HL-60 (cell line): ENCODE results near the gene NRARP.

Source experiments
- DNase-seq, 2 experiments: peaks; one replicate each; pipeline ENCODE4 v3.0.0-alpha.2; 2010 to 2020; ENCODE audit warnings: low read depth in 1 of 2, low spot score in 1 of 2
- H3K27ac ChIP-seq: fragments of 250-450 bp; sonication (Bioruptor Pico); replicated peaks from 2 replicates; pipeline ENCODE4 v1.5.1; 2020; ENCODE audit warnings: mild to moderate bottlenecking, moderate library complexity
- H3K27me3 ChIP-seq: fragments of 250-450 bp; sonication (Bioruptor Pico); 2 replicates; pipeline ENCODE4 v1.5.1; 2021; ENCODE audit warnings: mild to moderate bottlenecking, moderate library complexity; ENCODE audit not compliant: insufficient read depth, poor library complexity, severe bottlenecking
- H3K4me3 ChIP-seq: replicated peaks from 2 replicates; pipeline ENCODE4 v1.5.1; 2011; ENCODE audit warnings: mild to moderate bottlenecking, control low read depth, low read length; ENCODE audit not compliant: insufficient read depth
- GABPA ChIP-seq: IDR thresholded peaks from 2 replicates; pipeline ENCODE4 v1.6.1; 2012; ENCODE audit warnings: low read depth
- POLR2AphosphoS5 ChIP-seq: IDR thresholded peaks from 2 replicates; pipeline ENCODE4 v1.6.1; 2012; ENCODE audit warnings: low read depth
- SPI1 ChIP-seq: IDR thresholded peaks from 2 replicates; pipeline ENCODE4 v1.6.1; 2012; ENCODE audit warnings: low read depth, mild to moderate bottlenecking, borderline replicate concordance
- TF ChIP-seq, protein P1 (sequence below): IDR thresholded peaks from one replicate; pipeline ENCODE4 v1.5.1; 2011; ENCODE audit warnings: low read length, control low read depth, inconsistent platforms; ENCODE audit not compliant: insufficient read depth
- TF ChIP-seq, protein P2 (sequence below): IDR thresholded peaks from 2 replicates; pipeline ENCODE4 v1.6.1; 2012; ENCODE audit warnings: low read depth; ENCODE audit not compliant: insufficient replicate concordance

Gene NRARP

DNA sequence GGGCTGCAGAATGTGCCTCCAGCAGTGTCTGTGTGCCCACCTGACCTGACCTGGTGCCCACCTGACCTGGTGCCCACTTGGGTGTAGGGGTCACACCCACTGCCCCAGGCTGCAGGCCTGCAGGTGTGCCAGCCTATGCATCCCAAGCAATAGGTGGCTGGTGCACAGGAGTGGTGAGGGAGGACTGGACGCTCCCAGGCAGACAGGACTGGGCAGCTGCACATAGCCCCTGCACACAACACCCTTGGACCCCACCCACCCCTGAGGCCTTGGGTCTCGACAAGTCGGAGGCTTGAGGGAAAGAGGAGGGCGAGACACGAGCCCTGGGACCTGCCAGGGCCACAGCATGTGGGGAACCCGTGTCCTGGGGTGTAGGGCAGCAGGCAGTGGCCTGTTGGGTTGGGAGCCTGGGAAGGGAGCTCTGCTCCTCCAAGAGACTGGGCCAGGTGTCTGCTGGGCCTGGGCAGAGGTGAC, 10.8 kb upstream of the NRARP start:
- Histone ChIP-seq H3K4me3 (no peak overlapping the region), H3K27ac (no peak overlapping the region), H3K27me3 (peaks cover 9% of the 10 kb centered on the region)
- TF ChIP-seq GABPA (no peak), SPI1 (no peak)
- DNase-seq: no peak

DNA sequence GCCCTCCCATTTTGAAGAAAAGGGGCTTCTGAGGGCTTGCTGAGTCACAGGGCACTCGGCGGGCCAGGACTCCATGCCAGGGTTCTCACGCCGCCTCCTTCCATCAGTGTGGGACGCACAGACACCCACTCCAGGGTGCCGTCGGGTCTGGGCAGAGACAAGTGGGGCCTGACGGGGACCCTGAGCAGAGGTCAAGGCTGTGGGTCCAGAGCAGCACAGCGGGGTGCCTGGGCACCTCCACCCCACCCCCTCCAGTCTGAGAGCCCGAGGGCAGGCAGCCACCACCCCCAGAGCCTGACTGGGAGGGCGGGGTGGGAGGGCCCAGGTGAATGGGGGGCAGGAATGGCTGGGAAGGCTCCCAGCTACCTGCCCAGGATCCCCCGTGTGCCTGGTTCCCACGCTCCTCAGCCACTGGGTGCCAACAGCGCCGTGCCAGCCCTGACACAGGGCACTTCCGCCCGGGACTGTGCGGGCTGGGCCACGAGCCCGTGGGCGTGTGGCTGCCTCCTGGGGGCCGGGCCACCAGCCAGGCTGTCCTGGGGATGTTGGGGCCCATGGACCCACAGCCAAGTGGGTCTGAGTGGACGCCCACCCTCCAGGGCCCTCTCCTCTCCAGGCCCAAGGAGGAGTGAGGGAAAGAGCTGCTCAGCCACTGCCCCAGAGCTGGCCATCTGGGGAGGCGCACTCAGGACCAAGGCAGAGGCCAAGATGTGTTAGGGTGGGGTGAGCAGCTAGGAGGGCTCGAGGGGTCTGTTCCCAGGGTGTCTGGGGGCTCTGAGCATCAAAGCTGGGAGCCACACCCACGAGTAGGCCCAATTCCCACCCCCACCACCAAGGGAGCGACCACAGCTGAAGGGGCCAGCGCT, 10.1 kb upstream of the NRARP start:
- peaks cover 14% of the 10 kb centered on the region for H3K27me3 ChIP-seq
- H3K4me3 ChIP-seq: no peak overlapping the region
- H3K27ac ChIP-seq: no peak overlapping the region
- TF ChIP-seq POLR2AphosphoS5: no peak
- no peak for DNase-seq

DNA sequence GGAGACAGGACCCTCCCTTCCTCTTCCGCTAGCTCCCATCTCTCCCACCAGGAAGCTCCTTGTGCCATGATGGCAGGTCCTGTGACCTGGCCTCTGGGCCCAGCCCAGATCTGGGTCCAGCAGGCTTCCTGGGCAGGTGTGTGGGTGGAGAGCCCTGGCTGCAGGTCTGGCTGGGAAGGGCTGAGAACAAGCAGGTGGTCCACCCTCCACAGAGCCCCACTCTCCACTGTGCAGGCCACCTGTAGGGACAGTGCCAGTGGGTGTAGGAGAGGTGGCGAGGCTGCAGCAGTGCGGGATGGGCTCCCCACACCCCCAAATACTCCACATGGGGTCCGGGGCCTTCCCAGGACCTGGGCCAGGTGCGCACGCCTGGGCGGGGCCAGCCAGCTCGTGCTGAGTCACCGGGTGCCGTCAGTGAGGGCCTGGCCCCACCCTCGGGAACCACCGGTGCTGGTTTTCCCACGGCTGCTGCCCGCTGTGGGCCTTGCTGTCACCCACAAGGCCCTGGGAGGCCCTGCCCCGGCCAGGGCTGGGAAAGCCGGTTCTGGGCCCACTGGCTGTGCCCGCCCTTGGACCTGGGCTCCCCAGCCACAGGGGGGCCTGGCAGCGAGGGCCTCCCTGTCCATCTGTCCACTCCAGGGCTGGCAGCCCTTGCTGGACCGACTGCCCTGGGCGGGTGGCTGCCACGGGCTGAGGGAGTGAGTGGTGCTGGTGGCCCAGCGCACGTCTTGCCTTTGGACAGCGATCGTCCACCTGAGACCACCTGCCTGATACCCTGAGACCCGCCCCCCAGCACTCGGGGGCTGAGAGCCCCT, 9.3 kb upstream of the NRARP start:
- Histone ChIP-seq H3K27me3 (peaks cover 21% of the 10 kb centered on the region), H3K27ac (no peak overlapping the region), H3K4me3 (no peak overlapping the region)
- DNase-seq: no peak
- TF ChIP-seq POLR2AphosphoS5 (no peak), SPI1 (no peak), GABPA (no peak)
- TF ChIP-seq, protein P1, sequence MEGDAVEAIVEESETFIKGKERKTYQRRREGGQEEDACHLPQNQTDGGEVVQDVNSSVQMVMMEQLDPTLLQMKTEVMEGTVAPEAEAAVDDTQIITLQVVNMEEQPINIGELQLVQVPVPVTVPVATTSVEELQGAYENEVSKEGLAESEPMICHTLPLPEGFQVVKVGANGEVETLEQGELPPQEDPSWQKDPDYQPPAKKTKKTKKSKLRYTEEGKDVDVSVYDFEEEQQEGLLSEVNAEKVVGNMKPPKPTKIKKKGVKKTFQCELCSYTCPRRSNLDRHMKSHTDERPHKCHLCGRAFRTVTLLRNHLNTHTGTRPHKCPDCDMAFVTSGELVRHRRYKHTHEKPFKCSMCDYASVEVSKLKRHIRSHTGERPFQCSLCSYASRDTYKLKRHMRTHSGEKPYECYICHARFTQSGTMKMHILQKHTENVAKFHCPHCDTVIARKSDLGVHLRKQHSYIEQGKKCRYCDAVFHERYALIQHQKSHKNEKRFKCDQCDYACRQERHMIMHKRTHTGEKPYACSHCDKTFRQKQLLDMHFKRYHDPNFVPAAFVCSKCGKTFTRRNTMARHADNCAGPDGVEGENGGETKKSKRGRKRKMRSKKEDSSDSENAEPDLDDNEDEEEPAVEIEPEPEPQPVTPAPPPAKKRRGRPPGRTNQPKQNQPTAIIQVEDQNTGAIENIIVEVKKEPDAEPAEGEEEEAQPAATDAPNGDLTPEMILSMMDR: no peak
- TF ChIP-seq, protein P2, sequence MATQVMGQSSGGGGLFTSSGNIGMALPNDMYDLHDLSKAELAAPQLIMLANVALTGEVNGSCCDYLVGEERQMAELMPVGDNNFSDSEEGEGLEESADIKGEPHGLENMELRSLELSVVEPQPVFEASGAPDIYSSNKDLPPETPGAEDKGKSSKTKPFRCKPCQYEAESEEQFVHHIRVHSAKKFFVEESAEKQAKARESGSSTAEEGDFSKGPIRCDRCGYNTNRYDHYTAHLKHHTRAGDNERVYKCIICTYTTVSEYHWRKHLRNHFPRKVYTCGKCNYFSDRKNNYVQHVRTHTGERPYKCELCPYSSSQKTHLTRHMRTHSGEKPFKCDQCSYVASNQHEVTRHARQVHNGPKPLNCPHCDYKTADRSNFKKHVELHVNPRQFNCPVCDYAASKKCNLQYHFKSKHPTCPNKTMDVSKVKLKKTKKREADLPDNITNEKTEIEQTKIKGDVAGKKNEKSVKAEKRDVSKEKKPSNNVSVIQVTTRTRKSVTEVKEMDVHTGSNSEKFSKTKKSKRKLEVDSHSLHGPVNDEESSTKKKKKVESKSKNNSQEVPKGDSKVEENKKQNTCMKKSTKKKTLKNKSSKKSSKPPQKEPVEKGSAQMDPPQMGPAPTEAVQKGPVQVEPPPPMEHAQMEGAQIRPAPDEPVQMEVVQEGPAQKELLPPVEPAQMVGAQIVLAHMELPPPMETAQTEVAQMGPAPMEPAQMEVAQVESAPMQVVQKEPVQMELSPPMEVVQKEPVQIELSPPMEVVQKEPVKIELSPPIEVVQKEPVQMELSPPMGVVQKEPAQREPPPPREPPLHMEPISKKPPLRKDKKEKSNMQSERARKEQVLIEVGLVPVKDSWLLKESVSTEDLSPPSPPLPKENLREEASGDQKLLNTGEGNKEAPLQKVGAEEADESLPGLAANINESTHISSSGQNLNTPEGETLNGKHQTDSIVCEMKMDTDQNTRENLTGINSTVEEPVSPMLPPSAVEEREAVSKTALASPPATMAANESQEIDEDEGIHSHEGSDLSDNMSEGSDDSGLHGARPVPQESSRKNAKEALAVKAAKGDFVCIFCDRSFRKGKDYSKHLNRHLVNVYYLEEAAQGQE: no peak

DNA sequence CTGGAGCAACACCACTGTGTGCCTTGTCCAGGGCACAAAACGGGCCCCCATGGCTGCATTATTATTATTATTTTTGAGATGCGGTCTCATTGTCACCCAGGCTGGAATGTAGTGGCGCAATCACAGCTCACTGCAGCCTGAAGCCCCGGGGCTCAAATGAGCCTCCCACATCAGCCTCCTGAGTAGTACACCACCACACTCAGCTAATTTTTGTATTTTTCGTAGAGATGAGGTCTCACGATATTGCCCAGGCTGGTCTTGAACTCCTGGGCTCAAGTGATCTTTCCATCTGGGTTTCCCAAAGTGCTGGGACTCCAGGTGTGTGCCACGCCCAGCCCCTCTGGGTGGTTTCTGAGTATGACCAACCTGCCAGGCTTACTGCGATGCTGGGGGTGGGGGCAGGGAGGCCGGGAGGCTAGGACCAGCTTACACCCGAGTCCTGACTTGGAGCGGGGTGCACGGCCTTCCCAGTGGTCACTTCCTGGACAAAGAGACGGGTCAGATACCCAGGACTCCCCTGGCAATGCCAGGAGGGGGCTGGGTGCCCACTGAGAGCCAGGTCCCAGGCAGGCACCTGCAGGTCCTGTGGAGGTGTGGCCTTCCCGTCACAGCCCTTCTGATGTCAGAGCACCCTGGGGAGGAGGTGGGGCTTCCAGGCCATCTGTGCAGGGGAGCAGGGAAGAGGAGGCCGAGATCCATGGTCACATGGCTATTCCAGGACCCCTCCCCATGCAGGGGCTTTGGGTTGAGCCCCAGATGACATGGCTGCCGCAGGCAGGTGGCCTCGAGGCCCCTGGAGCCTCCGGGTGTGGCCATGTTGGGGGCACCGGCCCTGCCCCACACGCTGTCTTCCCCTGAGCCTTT, 8.3 kb upstream of the NRARP start:
- DNase-seq: no peak
- Histone ChIP-seq H3K27me3 (peaks cover 28% of the 10 kb centered on the region), H3K27ac (no peak overlapping the region), H3K4me3 (no peak overlapping the region)
- no peak for TF ChIP-seq GABPA
- TF ChIP-seq SPI1: no peak
- TF ChIP-seq, protein P1: no peak
- no peak for TF ChIP-seq POLR2AphosphoS5
